Measurements from ENCODE around the gene CD300A.

DNA sequence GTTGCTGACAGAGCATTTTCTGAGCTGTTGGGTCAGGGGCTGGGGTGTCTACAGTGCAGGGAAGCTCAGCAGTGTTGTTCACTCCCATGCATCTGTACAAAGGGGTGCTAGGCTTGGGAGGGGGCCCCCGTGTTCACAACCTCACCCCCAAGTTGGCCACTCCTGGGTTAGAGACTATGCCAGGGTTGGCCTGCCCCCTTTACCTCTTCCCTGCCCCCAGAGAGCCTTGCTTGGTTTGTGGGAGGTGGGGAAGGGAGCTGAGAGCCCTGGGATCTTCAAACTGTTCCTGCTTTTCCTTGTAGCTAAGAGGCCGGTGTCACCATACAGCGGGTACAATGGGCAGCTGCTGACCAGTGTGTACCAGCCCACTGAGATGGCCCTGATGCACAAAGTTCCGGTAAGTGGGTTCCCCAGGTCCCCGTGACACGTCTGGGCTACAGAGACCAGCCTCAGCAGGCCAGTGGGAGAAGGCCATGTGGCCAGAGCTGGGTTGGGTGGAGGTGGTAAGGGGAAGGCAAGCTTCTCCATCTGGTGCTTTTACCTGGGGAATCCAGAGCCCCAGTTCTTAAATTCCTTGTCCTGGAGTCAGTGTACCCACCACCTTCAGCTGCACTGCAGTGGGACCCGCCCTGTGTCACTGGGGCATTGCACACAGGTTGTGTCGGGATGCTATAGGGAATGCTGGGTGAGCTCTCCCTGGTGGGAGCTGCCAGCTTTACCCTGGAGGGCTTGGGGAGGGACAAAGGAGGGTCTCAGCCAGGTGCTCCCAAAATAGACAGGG lies 22.7 kb upstream of the CD300A start:
- no peak for TF ChIP-seq POLR2A (IDR thresholded peaks at IDR 0.05; ENCODE audit: low read length)
- TF ChIP-seq GATA1 (IDR thresholded peaks at IDR 0.05; ENCODE audit: low read depth, low read length), result no peak

All from erythroblast (primary cell).